BJ (cell line): ENCODE data around the gene FBLN5. TPM values are rescaled to one million over a fixed set of nuclear protein-coding genes. Genes with fewer than 3 reads are reported as not detected.
"Not testable (repeated sequence)": the region's sequence is repeated elsewhere in the genome, so short reads cannot be mapped to it uniquely, and the experiment has no call there.

ENCODE experiments used
- CTCF ChIA-PET: fragments of 350-600 bp; formaldehyde crosslinking; extraction: SDS; loops from one replicate; lab custom pipeline; 2021; ENCODE audit warnings: antibody characterized with exemption, inconsistent platforms; lab: Yijun Ruan, JAX
- POLR2A ChIA-PET: fragments of 300-600 bp; sonication (Branson Sonifier 250); formaldehyde crosslinking; extraction: SDS; loops from one replicate; lab custom pipeline; 2021; ENCODE audit warnings: antibody characterized with exemption; lab: Charles Lee
- DNase-seq: peaks from one replicate; pipeline ENCODE4 v3.0.0-alpha.2; 2011; ENCODE audit warnings: low read depth
- H3K27me3 ChIP-seq: 2 replicates; pipeline ENCODE4 v1.6.0; 2011; ENCODE audit warnings: low read length; ENCODE audit not compliant: control insufficient read depth, insufficient read depth
- H3K36me3 ChIP-seq: 2 replicates; pipeline ENCODE4 v1.5.1; 2011; ENCODE audit warnings: low read length; ENCODE audit not compliant: control insufficient read depth, insufficient read depth
- H3K4me3 ChIP-seq: 2 replicates; pipeline ENCODE4 v1.5.1; 2011; ENCODE audit warnings: low read depth, mild to moderate bottlenecking, control low read depth, low read length
- polyA plus RNA-seq: library from polyadenylated mRNA; depleted of rRNA; stranded (reverse); fragments of >200 nt; gene quantifications from 2 replicates; pipeline ENCODE4 v1.2.3, GENCODE V29; 2011
- TF ChIP-seq, protein P1 (sequence below): IDR thresholded peaks from 2 replicates; pipeline ENCODE4 v1.5.1; 2011; ENCODE audit warnings: low read depth, mild to moderate bottlenecking, control low read depth, inconsistent platforms, low read length, moderate library complexity; ENCODE audit not compliant: insufficient read depth

FBLN5 gene
- polyA plus RNA-seq, 1 experiment: 158 TPM

DNA sequence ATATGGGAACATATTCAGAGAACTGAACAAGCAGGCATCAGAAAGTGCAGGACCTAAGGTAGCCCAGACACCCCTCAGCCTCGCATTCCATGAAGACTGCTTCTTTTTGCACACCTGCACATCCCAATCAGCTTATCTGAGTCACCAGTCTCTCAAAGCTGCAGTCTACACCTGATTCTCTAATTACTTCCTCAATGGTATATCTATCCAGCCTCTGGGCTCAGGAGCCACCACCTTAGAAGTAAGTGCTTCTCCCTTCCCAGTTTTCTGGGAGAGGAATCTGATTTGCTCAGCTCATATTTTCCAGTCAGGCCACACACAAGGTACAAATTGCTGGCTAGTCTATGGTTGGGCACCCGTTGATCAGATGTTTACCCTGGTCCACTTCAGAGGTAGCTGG, 101.8 kb downstream of the FBLN5 start:
- DNase-seq: no peak
- ChIA-PET CTCF (interaction anchor here (0.8 kb wide), 1 partner anchor 10 kb away, joined by 3 read pairs; no protein-coding TSS in a partner anchor), POLR2A (no interaction called here)
- Histone ChIP-seq H3K36me3 (no peaks in the 10 kb centered on the region), H3K4me3 (no peak overlapping the region), H3K27me3 (no peaks in the 10 kb centered on the region)
- TF ChIP-seq, protein P1, sequence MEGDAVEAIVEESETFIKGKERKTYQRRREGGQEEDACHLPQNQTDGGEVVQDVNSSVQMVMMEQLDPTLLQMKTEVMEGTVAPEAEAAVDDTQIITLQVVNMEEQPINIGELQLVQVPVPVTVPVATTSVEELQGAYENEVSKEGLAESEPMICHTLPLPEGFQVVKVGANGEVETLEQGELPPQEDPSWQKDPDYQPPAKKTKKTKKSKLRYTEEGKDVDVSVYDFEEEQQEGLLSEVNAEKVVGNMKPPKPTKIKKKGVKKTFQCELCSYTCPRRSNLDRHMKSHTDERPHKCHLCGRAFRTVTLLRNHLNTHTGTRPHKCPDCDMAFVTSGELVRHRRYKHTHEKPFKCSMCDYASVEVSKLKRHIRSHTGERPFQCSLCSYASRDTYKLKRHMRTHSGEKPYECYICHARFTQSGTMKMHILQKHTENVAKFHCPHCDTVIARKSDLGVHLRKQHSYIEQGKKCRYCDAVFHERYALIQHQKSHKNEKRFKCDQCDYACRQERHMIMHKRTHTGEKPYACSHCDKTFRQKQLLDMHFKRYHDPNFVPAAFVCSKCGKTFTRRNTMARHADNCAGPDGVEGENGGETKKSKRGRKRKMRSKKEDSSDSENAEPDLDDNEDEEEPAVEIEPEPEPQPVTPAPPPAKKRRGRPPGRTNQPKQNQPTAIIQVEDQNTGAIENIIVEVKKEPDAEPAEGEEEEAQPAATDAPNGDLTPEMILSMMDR: no peak

DNA sequence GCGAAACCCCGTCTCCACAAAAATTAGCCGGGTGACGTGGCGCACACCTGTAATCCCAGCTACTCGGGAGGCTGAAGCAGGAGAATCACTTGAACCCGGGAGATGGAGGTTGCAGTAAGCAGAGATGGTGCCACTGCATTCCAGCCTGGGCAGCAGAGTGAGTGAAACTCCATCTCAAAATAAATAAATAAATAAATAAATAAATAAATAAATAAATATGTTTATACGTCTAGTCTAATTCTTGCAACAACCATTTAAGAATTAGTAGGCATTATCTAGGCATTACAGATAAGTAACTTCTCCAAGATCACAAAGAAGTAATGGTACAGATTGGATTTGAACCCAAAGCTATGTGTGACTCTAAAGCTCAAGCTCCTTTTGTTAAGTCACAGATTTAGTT, 102.4 kb downstream of the FBLN5 start:
- H3K4me3 ChIP-seq, H3K36me3 ChIP-seq, DNase-seq, H3K27me3 ChIP-seq, POLR2A ChIA-PET: not testable (repeated sequence)
- CTCF ChIA-PET: interaction anchor here (0.8 kb wide), 1 partner anchor 9 kb away, joined by 3 read pairs; no protein-coding TSS in a partner anchor

DNA sequence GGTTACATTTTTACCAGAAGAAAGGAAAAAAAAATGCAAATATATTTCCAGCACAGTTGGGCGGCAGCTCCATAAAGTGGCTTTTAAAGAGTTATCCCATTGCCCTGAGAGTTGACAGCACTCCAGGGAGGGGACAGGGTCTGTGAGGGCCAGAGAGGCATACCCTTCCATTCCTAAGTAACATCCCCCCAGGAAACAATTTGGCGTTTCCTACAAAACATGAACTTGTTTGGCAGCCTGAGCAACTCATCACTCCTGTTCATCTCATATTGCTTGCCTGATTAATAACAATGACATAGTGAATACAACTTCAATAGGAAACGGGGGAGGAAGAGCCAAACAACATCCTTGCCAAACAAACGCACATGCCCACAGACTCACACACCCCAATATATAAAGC, 103.5 kb downstream of the FBLN5 start:
- Histone ChIP-seq H3K36me3 (no peaks in the 10 kb centered on the region), H3K27me3 (peaks cover 1% of the 10 kb centered on the region; the same call in 1 of the 2 replicates), H3K4me3 (no peak overlapping the region)
- DNase-seq: no peak
- POLR2A ChIA-PET: no interaction called here
- CTCF ChIA-PET: no interaction called here
- TF ChIP-seq, protein P1: no peak

DNA sequence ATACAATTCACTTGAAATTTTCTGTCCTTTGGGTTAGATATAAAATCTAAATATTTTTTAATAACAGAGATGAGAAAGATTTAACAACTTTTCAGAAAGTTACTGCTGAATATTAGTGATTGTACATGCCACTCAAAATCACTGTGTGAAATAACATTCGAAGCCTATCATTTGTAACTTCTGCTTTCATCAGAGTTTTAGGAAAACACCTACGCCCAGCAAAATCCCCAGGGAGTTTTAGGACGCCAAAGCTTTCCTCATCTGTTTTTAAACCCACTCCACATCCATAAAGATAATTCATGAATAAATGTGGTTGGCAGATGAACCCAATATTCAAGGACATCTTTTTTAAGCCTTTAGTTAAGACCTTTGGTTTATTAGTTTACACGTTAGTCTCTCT, 104.1 kb downstream of the FBLN5 start:
- Histone ChIP-seq H3K27me3 (peaks cover 1% of the 10 kb centered on the region; the same call in 1 of the 2 replicates), H3K4me3 (no peak overlapping the region), H3K36me3 (no peaks in the 10 kb centered on the region)
- CTCF ChIA-PET: no interaction called here
- TF ChIP-seq, protein P1: no peak
- POLR2A ChIA-PET: no interaction called here
- DNase-seq: no peak

DNA sequence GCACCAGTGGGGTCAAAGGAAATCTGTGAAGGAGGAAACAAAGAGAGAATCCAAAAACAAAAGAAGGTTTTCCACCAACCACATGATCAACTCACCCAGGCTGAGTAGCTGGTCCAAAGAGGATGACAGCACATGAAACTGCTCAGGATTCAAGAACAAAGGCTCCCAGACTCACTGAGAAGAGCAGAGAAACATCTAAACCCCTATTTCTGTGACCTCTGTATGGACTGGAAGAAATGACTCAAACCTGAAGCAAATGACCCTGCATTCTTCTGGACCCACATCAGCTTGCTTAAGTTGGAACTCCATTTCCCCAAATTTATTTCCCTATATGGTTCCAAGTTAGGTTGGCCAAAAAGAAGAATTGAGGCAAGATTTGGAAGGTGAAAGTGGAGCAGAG, 106.4 kb downstream of the FBLN5 start:
- ChIA-PET CTCF (interaction anchor here (0.6 kb wide), 1 partner anchor 938 kb away, joined by 3 read pairs; no protein-coding TSS in a partner anchor), POLR2A (no interaction called here)
- TF ChIP-seq, protein P1: no peak
- Histone ChIP-seq H3K27me3 (peaks cover 5% of the 10 kb centered on the region), H3K36me3 (no peaks in the 10 kb centered on the region), H3K4me3 (no peak overlapping the region)
- DNase-seq: no peak

DNA sequence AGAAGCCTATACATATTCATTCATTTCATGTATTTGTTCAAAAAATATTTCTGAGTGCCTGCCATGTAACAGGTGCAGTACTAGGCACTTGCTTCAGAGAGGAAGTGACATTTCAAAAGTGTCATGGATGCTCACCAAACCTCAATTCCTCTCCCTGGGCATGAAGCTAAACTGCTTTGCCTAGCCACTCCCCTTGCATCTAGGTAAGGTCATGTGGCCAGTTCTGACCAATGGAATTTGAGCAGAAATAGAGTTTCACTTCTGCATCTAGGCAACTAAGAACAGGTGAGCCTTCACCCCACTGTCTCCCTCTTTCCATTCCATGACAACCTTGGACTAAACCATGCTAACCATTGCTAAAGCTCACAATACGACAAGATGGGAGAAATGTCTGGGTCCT, 107.7 kb downstream of the FBLN5 start:
- Histone ChIP-seq H3K4me3 (no peak overlapping the region), H3K36me3 (no peaks in the 10 kb centered on the region), H3K27me3 (peaks cover 9% of the 10 kb centered on the region)
- TF ChIP-seq, protein P1: no peak
- no peak for DNase-seq
- ChIA-PET CTCF (interaction anchor here (0.9 kb wide), 1 partner anchor 13 kb away, joined by 3 read pairs; no protein-coding TSS in a partner anchor), POLR2A (no interaction called here)
